Breast epithelium (tissue), 3 donors: ENCODE measurements around the gene TLCD4.

Experiments
- CTCF ChIP-seq, 3 donors: fragments of 450-650 bp; IDR thresholded peaks; one replicate each; pipeline ENCODE4 v1.5.1; 2016 to 2017; ENCODE audit warnings: antibody characterized with exemption in 3 of 3, mild to moderate bottlenecking in 3 of 3, moderate library complexity in 3 of 3
- POLR2A ChIP-seq: fragments of 450-650 bp; IDR thresholded peaks from one replicate; pipeline ENCODE4 v1.6.1; 2016; ENCODE audit warnings: antibody characterized with exemption, mild to moderate bottlenecking, moderate library complexity
- POLR2AphosphoS5 ChIP-seq, 3 donors: sonication (generic); formaldehyde crosslinking; IDR thresholded peaks; one replicate each; pipeline ENCODE4 v1.6.1; 2017; ENCODE audit warnings: antibody characterized with exemption in 3 of 3

- TF ChIP-seq CTCF (IDR thresholded peaks at IDR 0.05) (no peak), POLR2AphosphoS5 (IDR thresholded peaks at IDR 0.05) (no peak), POLR2A (no peak)
These were observed 36.9 kb downstream of the TLCD4 start for GRCh38 chr1:95154096-95154495.
